CD4-positive, alpha-beta T cell treated with Interferon gamma for 1 hour (primary cell): Measurements from ENCODE around the gene CLCN2.
"Not testable (repeated sequence)": the region's sequence is repeated elsewhere in the genome, so short reads cannot be mapped to it uniquely, and the experiment has no call there.

Experiments
- DNase-seq: peaks from one replicate; pipeline ENCODE4 v3.0.0-alpha.2; 2020

Gene CLCN2

DNA sequence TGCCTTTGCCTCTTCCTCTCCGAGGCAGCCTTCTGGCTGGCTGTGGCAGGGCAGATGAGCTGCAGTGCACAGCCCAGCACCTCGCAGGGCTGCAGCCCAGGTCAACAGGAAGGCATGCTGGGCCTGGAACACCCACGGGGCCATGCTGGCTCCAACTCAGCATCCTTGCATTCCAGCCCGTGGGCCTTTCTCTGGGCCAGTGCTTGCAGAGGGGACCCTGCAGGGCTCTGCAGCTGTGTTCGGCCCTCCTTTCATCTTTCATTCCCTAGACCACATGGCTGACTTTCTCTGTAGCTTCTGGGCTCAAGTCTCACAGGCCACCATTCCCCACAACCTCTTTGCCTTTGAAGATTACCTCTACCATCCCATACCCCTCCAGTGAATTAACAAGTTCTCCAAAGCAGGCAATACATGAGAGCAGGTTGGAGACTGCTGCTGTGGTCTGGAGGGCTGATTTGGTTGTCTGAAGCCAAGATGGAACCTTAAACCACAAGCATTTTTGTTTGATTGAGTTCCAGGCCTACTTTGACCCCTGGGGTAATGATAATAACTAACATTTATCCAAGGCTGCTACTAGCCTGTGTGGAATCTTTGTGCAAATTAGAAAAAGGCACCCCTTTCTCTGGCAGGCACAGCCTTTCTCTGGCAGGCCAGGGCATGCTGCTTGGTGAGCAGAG lies 18.1 kb downstream of the CLCN2 start:
- DNase-seq, result no peak

GRCh38 chr3:184341925-184342324 lies 19.5 kb downstream of the CLCN2 start:
- DNase-seq, result no peak

DNA sequence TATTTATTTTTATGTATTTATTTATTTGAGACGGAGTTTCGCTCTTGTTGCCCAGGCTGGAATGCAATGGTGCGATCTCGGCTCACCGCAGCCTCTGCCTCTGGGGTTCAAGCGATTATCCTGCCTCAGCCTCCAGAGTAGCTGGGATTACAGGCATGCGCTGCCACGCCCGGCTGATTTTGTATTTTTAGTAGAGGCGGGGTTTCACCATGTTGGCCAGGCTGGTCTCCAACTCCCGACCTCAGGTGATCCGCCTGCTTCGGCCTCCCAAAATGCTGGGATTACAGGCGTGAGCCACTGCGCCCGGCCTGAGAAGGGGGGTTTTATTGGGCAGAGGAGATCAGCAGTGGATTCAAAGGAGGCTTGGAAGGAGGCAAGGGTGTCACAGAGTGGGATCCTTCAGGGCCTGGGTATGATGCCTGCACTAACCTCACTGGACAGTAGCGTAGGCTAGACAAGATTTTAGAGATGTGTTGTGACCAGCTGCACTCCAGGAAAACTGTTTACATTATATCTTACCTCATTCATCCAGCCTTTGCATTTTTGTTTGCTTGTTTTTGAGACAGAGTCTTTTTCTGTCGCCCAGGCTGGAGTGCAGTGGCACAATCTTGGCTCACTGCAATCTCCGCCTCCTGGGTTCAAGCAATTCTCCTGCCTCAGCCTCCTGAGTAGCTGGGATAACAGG lies 21.8 kb downstream of the CLCN2 start:
- DNase-seq, result not testable (repeated sequence)

DNA sequence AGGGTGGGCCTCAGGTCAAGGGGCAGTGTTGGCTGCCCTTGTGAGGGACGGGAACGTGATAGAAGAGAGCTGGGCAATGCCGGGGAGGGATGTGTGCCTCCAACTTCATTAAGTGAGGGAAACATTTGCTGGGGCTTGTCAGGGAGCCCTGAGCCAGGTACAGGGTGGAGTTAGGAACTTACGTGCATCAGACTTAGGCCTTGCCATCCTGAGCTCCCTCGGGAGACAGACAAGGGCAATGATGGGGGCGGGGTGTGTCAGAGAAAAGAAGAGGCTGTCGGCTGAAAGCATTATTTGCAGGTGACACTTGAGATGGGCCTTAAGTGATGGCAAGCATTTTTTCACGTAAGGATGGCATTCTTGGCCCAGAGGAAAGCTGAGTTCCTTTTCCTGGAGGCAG lies 22.4 kb downstream of the CLCN2 start:
- no peak for DNase-seq

- peak; percentile 35 for DNase-seq
Measured at GRCh38 chr3:184338511-184338945, 22.9 kb downstream of the CLCN2 start.

DNA sequence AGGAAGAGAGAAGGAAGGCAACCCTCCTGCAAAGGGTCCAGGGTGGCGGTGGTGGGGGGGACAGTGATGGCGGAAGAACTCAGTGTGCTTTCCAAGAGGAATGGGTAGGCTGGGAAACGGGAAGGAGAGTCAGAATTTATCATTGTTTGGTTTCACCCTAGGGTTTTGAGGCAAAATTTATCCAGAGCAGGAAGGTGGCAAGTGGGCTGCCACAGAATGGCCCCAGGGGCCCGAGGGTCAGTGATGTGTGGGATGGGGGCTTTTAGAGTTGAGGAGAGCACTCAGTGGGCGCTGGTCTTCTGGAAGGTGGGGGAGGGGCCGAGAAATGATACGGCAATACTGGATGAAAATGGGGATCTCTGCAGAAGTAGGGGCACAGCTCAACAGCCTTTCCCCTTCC lies 23.4 kb downstream of the CLCN2 start:
- no peak for DNase-seq

DNA sequence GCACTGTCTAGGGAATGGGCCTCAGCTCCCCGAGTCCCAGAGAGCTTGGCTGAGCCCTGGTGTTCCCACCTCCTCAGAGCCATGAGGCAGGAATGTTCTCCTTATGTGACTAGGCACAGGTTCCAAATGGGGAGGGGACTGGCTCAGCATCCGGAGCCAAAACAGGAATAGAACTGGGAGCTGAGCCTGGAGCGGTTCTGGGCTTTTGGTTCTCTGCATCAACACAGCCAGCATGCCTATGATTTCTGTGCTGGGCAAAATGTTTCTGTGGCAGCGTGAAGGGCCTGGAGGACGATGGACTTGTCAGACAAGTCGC lies 24.0 kb downstream of the CLCN2 start, which contains the start of gene FAM131A:
TSS of gene FAM131A (plus strand) at position 202 of the 316 bp plus-strand sequence. CDS start at position 233, 31 bp downstream.
- no peak for DNase-seq

GRCh38 chr3:184336547-184337398 lies 24.6 kb downstream of the CLCN2 start:
- DNase-seq, result no peak

DNA sequence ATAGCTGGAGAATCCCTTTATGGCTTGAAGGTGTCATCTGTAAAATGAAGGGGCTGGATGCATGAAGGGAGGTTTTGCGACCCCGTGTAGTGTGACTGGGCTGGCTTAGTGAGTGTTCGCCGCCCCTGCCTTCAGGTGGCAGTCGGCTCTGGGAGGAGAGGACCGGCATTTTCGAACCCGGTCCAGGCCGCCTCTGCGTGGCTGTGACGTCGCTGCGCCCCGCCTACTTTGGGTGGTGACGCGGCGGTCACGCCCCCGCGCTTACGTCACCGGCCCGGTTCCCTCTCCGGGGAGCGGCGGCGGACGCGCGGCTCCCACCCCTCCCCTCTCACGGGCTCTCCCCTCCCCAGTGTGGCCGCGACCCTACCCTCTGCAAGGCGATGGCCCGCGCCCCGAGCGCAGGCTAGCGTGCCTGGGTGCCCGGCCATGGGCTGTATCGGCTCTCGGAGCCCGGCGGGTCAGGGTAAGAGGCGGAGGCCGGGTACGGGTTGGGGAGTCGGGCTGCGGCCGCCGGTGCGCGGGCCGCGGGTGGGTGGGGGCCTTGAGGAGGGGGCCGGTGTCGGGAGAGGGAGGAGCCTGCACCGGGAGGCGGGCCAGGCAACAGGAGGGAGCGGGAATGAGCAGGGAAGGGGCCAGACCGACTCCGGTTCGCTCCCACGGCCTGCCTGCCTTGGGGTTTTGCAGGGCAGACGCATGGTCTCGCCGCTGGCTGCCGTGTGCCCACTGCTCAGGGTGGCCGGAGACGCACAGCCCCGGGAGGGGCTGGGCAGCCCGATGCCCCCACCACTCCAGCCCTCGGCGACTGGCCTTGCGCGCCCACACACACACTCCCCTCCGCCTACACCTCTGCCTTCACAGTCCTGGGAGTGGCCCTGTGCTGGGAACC lies 25.5 kb downstream of the CLCN2 start:
- peak; percentile 86 for DNase-seq

DNA sequence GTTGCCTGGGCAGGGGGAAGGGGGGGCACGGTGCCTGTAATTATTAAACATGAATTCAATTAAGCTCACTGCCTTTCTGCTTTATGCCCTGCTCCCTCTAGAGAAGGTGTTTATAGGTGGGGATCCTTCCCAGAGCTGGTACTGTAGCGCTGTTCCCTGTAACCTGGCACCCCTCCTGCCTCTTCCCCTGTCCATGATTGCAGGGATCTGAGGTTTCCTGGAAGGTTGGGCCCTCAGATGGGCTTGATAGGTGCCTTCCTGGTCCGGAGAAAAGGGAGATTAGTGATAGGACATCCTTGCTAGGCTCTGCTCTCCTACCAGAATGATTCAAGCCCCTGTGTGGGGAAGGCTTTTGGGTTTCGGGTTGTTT lies 26.1 kb downstream of the CLCN2 start:
- DNase-seq, result no peak

- no peak for DNase-seq
Measured at GRCh38 chr3:184334470-184335158, 26.8 kb downstream of the CLCN2 start.

GRCh38 chr3:184333700-184334099 lies 27.7 kb downstream of the CLCN2 start:
- DNase-seq, result no peak

DNA sequence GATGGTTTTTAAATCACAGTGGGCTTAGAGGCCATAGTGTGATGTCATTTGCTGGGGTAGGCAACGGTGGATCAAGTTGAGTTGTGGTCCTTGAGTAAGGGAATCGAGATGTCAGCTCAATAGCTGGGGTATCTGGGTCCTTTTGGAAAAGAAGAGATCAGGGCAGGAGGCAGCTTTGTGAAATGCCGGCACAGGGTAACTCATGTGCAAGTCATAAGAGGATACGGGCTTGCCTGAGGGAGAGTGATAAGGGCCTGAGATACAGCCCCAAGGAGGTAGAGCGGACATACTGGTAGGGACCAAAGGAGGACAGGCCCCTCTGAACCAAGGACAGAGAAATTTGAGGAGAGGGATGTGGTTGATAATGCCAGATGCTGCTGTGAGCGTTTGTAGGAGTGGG lies 28.2 kb downstream of the CLCN2 start:
- DNase-seq, result no peak

- DNase-seq, result no peak
Measured at GRCh38 chr3:184332370-184333090, 28.9 kb downstream of the CLCN2 start.

DNA sequence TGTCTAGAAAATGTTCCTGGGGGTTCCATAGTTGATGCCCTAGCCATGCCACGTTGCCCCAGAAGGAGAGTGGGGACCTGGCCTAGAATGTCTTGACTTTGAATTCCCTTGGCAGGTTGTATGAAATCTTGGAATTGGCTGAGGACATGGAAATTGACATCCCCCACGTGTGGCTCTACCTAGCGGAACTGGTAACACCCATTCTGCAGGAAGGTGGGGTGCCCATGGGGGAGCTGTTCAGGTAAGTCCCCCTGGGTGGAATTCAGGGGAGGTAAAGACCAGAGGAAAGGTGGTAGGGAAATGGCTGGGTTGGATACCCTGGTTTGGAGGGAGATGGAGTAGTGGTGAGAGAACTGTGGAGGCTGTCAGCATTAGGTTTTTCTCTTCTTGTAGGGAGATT lies 32.9 kb downstream of the CLCN2 start:
- no peak for DNase-seq

GRCh38 chr3:184327171-184327570 lies 34.2 kb downstream of the CLCN2 start:
- no peak for DNase-seq

DNA sequence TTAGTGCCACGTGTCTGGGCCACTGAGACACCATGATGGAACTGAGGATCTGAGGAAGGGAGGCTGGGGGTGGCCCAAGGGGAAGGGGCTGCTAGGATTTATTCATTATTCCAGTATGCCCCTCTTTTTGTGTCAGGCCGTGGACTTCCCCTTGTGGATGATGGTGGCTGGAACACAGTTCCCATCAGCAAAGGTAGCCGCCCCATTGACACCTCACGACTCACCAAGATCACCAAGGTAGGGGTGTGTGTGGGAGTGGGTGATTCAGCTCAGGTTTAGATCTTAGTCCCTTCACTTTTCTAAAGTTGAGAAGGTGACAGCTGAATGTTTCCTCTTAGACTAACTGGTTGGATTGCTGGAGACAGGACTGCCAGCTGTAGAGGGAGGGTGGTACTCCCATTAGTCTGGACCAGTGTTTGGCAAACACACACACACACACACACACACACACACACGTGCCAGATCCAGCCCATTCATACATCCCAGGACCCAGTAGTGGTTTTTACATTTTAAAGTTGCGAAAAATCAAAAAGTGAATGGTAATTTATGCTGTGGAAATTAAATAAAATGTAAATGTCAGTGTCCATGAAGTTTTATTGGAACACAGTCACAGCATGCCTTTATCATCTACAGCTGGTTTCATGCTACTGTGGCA lies 35.6 kb downstream of the CLCN2 start:
- DNase-seq, result no peak

GRCh38 chr3:184325269-184325668 lies 36.1 kb downstream of the CLCN2 start:
- no peak for DNase-seq

DNA sequence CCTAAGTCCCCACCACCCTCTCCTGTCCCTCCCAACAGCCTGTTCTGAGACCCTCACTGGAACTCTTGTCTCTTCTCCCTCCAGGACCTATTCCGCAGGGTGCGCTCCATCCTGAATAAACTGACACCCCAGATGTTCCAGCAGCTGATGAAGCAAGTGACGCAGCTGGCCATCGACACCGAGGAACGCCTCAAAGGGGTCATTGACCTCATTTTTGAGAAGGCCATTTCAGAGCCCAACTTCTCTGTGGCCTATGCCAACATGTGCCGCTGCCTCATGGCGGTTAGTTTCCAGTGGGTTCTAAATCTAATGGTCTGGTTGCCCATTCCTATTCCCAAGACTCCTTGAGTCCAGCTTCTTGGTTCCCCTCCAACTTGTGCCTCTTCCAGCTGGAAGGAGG lies 37.7 kb downstream of the CLCN2 start:
- no peak for DNase-seq

DNA sequence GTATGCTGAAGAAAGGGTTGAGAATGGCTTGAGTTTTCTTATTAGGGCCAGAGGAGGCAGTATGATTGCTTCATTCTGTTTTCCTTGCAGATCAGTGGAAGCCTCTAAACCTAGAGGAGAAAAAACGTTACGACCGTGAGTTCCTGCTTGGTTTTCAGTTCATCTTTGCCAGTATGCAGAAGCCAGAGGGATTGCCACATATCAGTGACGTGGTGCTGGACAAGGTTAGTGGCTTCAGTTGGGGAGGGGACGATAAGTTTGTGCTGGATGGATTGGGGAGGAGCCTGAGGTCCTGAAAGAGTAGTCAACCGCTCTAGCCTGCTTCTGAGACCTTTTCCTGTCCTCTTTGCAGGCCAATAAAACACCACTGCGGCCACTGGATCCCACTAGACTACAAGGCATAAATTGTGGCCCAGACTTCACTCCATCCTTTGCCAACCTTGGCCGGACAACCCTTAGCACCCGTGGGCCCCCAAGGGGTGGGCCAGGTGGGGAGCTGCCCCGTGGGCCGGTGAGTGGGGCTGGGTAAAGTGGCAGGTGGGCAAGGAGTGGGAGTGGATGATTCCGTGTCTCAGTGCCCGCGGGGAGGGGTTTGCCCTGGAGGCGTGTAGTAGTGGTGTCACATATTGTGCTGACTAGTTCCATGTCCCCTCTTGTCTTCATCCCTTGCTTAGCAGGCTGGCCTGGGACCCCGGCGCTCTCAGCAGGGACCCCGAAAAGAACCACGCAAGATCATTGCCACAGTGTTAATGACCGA lies 38.5 kb downstream of the CLCN2 start:
- peak; percentile 63 for DNase-seq
